GM12865 (cell line): ENCODE results near the gene CSN3.

ENCODE experiments used
- DNase-seq: peaks from one replicate; pipeline ENCODE4 v3.0.0; 2010; ENCODE audit warnings: low read depth
- H3K4me3 ChIP-seq: 2 replicates; pipeline ENCODE4 v1.5.1; 2011; ENCODE audit warnings: mild to moderate bottlenecking, low read depth, low read length, control low read depth
- CTCF ChIP-seq: IDR thresholded peaks from 2 replicates; pipeline ENCODE4 v1.5.1; 2011; ENCODE audit warnings: low read length, control low read depth, low read depth, inconsistent platforms; ENCODE audit not compliant: insufficient read depth; ENCODE audit errors: missing control alignments

The CSN3 gene

GRCh38 chr4:70225824-70226223, 16.6 kb upstream of the CSN3 start, which contains the start of gene FDCSP:
FDCSP (plus strand) TSS chr4:70226124; CDS start chr4:70231195, 5,071 bp downstream.
- no peak for TF ChIP-seq CTCF
- no peak for DNase-seq
- no peak within 1 kb of the TSS for H3K4me3 ChIP-seq

- H3K4me3 ChIP-seq, result no peak overlapping the region
- DNase-seq, result no peak
- no peak for TF ChIP-seq CTCF
These were observed 6.3 kb upstream of the CSN3 start for GRCh38 chr4:70236125-70236524.

- no peak overlapping the region for H3K4me3 ChIP-seq
- no peak for DNase-seq
- TF ChIP-seq CTCF, result no peak
These were observed 3.1 kb upstream of the CSN3 start for GRCh38 chr4:70239131-70239883.

GRCh38 chr4:70239884-70240591, 2.4 kb upstream of the CSN3 start:
- no peak for DNase-seq
- no peak overlapping the region for H3K4me3 ChIP-seq
- no peak for TF ChIP-seq CTCF

- TF ChIP-seq CTCF, result no peak
- no peak overlapping the region for H3K4me3 ChIP-seq
- DNase-seq, result no peak
These were observed 694 bp downstream of the CSN3 start for GRCh38 chr4:70243091-70243490.

- no peak overlapping the region for H3K4me3 ChIP-seq
- DNase-seq, result no peak
- no peak for TF ChIP-seq CTCF
These were observed 9.0 kb downstream of the CSN3 start for GRCh38 chr4:70251250-70251944.

GRCh38 chr4:70251945-70252277, 9.5 kb downstream of the CSN3 start:
- DNase-seq, result no peak
- no peak for TF ChIP-seq CTCF
- no peak overlapping the region for H3K4me3 ChIP-seq
